ENCODE measurements around the gene NXNL2.

The NXNL2 gene

DNA sequence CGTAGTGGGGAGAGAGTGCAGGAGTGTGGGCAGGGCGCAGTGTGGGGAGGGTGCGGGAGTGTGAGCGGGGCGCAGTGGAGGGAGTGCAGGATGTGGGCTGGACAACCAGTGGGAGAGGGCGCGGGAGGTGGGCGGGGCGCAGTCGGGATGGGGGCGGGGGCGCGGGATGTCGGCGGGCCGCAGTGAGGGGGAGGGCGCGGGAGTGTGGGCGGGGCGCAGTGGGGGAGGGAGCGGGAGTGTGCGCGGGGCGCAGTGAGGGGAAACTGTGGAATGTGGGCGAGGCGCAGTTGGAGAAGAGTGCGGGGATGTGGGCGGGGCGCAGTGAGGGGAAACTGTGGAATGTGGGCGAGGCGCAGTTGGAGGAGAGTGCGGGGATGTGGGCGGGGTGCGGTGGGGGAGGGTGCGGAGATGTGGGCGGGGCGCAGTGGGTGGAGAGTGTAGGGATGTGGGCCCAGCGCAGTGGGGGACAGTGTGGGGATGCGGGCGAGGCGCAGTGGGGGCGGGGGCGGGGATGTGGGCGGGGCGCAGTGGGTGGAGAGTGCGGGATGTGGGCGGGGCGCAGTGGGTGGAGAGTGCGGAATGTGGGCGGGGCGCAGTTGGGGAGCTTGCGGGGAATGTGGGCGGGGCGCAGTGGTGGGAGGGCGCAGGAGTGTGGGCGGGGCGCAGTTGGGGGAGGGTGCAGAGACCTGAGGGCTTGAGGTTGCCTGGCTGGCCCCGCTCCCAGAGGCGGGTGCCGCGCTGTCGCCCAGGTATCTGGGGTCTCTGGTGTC lies at the start of gene NXNL2:
TSS of gene NXNL2 (plus strand) at position 723 of the 770 bp plus-strand sequence. CDS start 257 bp downstream, outside the sequence.
- peak; percentile 46 for DNase-seq

DNA sequence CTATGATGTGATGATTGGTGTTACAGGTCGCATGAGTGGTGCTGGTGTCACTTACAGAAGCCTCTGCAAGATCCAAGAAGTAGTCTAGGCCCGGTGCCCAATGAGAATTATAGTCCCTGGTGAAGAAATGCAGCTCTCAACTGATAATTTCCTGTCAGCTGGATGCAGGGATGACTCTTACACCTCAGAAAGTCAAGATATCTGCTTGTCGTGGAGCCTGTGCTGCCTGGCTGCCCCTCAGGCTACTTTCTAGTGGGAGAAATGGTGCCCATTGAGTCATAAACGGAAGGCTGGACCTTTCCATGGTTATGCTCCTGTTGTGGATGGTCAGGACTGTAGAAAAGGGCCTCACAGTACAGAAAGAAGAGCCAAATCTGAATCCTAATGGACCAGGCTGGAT lies 46.8 kb upstream of the NXNL2 start:
- no peak for DNase-seq

DNA sequence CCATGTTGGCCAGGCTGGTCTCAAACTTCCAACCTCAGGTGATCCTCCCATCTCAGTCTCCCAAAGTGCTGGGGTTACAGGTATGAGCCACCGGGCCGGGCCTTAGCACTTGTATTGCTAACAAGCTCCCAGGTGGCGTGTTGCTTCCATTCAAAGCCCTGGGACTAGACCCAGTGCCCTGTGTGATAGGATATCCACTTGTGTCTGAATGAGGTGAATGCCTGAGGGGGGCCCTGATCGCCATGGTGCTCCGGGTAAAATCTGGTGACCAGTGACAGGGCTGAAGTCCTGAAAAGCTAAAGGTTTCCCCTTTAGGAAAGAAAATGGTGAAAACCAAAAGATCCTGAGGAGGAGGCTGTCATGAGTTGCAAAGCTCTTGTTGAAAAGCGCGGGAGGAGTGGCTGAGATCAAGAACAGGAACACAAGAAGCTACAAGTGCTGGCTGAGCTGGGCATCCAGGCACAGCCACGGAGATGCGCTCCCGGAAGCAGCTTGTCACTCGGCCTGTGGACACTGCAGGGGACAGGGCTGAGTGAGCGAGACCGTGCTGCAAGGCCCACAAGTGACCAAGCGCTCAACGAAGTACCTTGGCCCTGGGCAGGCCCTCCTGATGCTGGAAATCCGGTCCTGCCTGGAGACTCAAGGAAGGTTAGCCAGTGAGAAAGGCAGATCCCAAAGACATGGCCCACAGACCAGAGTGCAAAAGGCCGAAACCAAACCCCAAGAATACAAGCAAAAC lies 39.8 kb upstream of the NXNL2 start:
- DNase-seq, result no peak

DNA sequence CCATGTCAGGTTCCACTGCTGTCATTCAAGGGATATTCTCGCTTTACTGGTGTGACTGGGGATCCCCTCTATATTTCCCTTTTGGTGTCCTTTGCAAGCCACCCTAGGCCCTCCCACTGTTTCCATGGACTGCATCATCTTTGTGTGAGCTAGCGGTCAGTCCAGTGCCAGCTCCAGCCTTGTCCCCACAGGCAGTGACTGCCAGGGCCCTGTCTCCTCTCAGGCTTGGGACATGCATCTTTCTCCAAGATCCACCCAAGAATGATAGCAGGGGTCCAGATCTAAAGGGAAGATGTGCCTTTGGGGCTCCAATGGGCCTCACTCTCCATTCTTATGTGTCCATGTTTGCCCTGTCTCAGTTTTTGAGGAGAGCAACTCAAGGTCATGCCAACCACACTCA lies 37.8 kb upstream of the NXNL2 start:
- no peak for DNase-seq

DNA sequence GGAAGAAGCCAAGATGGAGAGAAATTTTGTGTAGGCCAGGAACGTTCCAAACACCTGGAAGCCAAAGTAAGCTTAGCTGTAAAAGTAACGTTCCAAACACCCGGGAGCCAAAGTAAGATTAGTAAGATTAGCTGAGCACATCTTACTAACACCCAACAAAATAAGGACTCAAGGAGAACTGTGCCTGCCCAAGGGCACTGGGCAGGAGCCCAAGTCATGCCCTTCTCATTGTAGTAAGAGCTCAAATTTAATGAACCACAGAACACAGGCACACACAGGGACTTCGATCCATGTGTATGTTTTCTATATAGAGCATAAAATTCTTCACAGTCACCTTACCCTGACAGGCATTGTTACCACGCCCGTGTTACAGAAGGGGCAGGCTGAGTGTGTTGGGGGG lies 36.1 kb upstream of the NXNL2 start:
- DNase-seq, result no peak

DNA sequence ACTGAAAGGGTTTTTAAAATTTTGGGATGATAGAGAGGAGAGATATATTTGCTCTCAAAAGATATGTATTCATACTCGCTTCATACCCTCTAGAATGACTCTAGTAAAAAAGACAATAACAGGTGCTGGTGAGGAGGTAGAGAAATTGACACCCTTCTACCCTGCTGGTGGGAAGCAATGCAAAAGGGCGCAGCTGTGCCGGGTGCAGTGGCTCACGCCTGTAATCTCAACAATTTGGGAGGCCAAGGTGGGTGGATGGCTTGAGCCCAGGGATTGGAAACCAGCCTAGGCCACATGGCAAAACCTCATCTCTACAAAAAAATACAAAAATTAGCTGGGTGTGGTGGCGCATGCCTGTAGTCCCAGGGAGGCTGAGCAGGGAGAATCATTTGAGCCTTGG lies 33.9 kb upstream of the NXNL2 start:
- DNase-seq, result no peak

DNA sequence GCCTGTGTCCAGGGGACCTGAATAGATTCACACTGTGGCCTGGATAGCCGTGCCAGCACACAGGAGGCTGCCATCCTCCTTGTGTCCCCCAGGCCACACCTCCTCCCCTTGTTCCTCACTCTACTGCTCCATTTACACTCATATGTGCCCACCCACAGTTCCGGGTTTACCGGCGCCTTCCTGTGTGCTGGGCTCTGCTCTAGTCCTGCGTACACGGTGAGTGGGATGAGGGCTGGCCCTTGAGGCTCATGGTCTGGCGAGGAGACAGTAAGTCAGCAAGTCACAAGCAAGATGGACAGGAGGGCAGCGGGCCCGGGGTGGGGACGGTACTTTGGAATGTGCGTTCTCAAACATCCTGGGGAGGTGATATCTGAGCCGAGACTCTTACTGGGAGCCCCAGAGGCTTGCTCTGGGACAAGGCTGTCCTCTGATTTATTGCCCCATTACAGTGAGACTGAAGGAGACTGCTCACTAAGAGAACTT lies 32.4 kb upstream of the NXNL2 start:
- no peak for DNase-seq

DNA sequence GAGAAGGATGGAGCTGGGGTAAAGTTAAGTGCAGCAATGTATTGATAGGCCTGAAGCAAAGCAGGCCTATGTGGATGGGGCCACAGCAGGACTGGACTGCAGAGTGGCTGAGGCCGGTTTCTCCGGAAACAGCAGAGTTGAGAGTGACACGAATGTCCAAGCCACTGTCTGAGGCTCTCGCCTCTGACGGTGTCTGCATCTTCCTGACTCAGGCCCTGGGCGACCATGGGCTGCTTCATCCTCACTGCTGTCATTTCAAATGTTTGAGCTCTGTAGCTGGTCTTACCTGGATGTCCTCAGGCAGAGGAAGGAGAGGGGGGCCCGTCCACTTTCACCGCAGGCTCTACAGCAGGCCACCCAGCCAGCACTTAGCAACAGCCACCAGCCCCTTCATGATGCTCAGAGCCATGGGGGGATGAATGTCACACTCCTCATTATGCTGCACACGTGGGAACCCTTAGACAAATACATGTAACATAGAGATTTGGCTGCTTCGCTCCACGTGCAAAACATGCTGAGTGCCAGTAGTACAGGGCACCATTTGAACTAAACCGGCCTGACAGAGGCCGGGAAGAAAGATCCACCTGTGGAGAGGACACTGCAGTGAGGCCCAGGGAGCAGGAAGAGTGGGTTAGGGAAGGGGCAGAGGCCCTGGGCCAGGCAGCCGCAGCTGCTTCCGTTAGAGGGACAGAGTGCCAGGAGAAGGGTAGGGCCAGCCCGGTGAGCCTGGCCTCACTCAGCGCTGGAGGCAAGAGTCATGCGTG lies 31.7 kb upstream of the NXNL2 start:
- no peak for DNase-seq

DNA sequence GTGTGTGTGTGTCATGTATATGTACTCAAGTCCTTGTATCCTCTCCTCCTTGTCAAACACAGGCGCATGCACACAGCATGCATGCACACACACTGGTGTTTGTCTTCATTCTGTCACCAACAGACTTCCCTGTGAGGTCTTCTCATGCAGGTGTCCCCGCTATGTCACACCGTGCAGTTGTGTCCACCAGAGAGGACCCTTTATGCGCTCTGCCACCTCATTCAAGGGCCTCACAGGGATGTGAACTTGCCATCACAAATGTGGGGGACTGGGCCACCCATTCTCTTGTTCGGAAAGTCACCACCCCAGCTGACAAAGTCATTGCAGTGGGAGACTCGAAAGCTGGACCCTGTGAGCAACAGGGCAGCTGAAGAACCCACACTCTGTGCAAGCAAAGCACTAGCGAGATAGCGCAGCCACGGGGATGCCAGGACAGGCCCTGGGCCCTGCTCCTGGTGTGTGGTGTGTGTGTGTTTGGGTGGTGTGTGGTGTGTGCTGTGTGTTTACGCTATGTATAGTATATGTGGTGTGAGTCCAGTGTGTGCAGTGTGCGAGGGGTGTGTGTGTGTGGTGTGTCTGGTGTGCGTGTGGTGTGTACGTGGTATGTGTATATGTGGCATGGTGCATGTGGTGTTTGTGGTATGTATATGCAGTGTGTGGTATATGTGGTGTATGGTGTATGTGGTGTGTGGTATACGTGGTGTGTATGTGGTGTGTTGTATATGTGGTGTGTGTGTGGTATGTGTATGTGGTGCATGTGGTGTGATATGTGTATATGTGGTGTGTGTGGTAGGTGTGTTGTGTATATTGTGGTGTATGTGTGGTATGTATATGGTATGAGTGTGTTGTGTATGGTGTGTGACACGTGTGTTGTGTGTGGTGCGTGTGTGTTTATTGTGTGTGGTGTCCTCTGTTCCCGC lies 30.9 kb upstream of the NXNL2 start:
- DNase-seq, result no peak

DNA sequence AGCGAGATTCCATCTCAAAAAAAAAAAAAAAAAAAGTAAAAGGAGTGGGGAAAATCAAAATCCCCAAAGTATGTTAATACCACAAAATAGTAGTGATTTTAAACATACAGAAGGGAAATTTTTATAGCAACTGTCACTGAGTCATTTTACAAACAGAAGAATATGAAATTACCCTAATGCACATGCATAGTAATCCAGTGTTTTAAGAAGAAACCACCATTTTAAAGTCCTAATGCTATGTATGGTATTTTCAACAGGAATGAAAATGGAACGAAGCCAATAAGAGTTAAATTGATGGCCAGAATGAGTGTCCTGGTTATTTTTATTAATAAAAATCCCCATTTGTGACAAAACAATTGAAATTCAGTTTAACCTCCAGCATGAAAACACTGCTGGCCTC lies 26.7 kb upstream of the NXNL2 start:
- no peak for DNase-seq

DNA sequence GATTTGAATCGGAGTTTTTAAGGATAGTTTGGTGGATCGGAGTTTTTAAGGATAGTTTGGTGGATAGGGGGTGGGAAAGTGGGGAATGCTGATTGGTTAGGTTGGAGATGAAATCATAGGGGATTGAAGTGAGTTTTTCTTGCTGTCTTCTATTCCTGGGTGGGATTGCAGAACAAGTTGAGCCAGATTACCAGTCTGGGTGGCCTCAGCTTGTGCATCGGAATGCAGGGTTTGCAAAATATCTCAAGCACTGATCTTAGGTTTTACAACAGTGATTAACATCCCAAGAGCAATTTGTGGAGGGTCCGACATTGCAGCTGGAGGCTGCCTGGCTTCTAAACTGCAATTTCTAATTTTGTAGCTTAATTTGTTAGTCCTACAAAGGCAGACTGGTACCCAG lies 23.1 kb upstream of the NXNL2 start:
- no peak for DNase-seq

DNA sequence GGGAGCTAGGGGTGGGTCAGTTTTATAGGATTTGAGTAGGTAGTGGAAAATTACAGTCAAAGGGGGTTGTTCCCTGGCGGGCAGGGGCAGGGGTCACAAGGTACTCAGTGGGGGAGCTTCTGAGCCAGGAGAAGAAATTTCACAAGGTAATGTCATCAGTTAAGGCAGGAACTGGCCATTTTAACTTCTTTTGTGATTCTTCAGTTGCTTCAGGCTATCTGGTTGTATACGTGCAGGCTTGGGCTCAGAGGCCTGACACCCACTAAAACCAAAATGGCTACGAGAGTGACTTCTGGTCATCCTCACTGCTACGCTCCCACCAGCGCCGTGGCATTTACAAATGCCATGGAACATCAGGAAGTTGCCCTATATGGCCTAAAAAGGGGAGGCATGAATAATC lies 20.7 kb upstream of the NXNL2 start:
- DNase-seq, result no peak

DNA sequence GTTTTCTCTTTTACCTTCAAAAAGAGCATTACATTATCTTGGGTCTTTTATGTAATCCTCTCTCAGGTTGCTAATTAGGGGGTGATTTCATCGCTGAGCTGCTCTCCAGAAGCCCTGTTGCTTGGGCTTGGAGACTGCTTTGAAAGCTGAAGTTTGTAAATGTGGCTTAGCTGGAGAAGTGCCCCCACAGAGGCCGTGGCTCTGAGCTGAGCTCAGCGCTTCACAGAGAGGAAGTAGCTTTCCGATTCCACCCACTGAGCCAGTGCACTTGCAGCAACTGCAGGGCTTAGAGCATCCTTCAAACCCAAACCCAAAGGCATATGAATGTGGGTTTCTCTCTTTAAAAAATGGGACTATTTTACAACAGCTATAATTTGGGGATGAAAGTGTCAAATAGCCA lies 13.7 kb upstream of the NXNL2 start:
- no peak for DNase-seq

DNA sequence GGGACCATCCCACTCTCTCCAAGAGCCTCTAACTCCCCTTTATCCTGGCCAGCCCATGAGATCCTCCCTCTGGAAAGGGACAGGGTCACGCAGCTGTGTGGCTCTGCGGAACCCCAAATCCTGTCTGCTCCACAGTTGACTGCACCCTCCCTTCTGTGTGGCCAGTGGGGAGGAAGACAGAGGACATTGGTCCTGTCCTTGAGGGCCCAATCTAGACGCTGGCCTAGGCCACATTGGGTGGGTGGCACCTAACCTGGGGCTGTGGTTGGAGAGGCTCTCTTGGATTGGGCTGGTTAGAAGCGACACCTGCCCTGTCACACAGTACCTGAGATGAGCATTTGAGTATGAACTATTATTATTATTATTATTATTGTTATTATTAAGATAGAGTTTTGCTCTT lies 12.6 kb upstream of the NXNL2 start:
- DNase-seq, result no peak

DNA sequence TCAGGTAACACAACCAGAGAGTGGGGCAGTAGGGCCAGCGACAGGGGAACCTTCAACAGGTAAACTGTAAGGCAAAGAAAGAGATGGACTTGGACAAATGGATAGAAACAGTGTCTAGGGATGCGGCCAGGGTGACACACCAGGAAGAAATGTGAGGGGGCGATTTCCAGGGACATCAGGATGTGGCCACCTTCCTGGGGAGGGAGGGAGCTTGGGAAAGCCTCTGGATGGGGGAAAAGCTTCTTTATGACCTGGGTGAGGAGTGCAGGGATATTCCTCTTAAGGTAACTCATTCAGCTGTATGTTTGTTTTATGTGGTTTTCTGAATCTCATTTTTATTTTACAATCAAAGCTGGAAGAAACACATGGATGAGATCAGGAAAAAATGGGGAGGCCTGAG lies 11.9 kb upstream of the NXNL2 start:
- no peak for DNase-seq

DNA sequence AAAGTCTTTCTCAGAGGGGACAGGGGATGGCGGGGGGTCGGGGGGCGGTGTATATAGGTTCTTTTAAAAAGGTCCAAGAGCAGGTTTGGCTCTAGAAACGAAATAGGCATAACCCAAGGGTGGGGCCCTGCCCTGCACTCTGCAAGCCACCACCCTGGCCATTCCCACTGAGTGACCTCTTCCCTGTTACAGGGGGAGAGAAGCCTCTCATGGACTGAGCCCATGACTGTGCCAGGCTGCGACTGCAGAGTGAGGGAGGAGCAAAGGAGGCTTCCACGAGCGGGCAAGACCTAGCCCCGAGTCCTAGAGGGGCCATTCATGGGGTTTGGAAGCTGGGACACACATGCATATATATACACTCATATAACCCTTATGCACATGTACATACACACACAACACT lies 10.1 kb upstream of the NXNL2 start:
- no peak for DNase-seq

DNA sequence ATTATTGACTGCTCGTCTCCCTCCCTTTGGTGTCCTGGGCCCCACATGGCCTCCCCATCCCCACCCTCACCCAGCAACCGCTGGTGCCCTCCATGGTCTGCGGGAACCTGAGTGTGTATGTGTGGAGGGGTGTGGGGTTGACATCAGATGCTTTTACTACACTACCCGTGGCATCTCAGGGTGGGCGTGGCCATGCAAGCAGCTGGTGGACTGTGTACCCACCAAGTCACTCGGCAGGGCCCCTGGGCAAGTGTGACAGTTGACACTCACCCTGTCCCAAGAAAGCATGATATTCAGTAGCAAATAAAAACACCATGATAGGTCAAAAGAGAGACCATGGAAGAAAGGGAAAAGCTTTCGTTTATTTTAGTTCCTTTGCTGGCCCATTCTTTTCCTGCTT lies 7.4 kb upstream of the NXNL2 start:
- DNase-seq, result no peak

DNA sequence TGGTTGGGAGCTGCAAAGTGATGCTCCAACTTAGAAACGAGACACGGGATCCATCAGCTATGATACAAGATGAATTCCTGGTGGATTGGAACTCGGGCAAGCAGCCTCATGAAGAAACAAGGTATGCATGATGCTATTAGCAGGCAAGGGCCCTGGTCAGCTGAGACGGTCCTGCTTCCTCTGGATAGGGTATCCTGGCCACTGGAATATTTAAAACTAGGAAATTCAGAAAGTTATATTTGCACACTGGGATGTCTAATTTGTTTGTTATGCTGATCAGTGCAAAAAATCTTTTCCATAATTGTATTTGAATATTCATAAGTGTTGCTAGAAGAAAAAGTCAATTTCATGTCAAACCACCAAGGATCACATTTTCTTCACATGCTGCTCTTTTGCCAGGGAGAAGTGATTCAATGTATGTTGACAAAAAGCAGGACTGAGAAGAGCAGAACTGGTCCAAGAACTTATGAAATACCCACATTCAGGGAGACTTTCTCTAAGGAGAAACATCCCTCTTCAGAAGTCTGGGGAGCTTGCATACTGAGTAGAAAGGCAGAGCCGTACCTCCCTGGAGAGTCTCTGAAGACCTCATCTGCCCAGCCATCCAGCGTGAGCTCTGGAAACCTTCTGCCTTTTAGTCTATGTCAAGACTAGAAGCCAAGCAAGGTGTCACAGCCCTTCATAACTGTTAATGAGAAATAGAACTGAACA lies 6.7 kb upstream of the NXNL2 start:
- DNase-seq, result no peak

DNA sequence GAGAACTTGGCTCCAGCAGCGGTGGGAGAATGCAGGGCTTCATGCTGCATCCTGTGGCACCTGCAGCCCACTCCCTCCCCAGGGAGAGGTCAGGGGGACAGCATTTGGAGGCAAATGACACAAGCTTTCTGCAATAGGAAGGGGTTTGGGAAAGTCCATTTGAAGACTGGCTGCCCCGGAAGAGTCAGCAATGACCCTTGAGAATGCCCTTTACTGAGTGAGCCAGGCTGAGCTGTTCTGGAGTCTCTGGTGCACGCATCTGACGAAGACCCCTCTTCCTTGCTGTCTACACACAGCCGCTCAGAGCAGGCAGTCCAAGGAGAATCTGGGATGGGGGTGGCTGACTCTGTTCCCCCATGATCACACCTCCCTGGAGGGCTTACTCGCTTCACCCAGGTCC lies 5.5 kb upstream of the NXNL2 start:
- no peak for DNase-seq

DNA sequence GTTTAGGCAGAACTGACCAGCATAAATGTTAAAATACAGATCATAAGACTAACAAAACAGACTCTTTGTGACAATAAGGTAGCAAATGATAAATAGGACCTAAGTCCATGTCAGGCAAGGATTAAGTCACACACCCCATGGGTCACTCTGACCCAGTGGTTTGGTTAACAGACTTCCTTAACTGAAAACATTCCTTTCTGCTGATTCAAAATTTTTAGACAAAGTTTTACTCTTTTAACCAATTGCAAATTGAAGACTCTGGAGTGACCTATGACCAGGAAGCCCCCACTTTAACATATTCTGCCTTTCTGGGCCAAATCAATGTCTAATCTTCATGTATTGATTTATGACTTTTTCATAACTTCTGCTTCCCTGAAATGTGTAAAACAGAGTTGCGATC lies 4.9 kb upstream of the NXNL2 start:
- no peak for DNase-seq

DNA sequence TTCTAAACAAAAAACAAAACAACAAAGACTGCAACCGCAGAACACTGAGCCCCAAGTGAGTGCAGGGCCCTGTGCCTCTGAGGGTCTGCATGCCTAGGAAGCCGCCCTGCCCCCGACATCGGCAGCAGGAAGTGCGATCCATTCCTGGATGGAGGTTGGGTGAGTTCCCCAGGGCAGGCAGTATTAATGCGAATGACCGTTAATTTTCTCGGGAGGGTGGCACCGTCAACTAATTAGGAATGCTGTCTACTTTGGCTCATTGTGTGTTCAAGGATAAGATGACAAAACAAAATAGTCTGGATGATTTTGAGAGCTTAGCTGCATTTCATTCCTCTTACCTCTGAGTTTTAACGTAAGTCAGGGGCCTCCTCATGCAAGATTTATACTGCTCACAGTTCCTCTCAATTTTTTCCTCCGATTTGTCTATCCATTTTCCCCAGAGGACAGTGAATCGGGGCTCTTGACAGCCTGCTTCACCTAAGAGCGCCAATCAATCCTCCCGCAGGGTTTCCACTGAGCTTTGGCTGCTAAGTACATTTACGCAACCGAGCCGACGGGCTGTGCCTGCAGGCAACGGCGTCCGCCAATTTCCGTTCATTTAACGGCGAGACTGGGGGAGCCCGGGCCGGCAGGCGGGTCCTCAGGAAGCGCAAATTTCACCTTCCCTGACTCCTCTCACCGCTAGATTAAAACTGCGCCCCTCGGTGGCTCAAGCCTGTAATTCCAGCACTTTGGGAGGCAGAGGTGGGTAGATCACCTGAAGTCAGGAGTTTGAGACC lies 2.9 kb upstream of the NXNL2 start:
- no peak for DNase-seq

Measured in CD4-positive, alpha-beta T cell treated with Interleukin-17A for 1 hour (primary cell).